Gastrocnemius medialis (tissue), 4 donors: ENCODE results near the gene BMP8A. TPM values are rescaled to one million over a fixed set of nuclear protein-coding genes. Genes with fewer than 3 reads are reported as not detected.
"Not testable (repeated sequence)": the region's sequence is repeated elsewhere in the genome, so short reads cannot be mapped to it uniquely, and the experiment has no call there.

Experiments
- ATAC-seq, 2 donors: fragments of 150-250 bp; one replicate each; pipeline ENCODE4 v1.9.1; 2016
- DNase-seq, 2 donors: peaks; one replicate each; pipeline ENCODE4 v3.0.0-alpha.2; 2019
- H3K27ac ChIP-seq, 4 donors: fragments of 200-600 bp; sonication (generic); 1 replicate in 1 of 4; 2 replicates in 3 of 4; pipeline ENCODE4 v1.5.1; 2016 to 2018; ENCODE audit warnings: mild to moderate bottlenecking in 2 of 4, moderate library complexity in 1 of 4
- H3K27me3 ChIP-seq, 3 donors: fragments of 200-600 bp; sonication (generic) in 2 of 3; 1 replicate in 1 of 3; 2 replicates in 2 of 3; pipeline versions ENCODE4 v1.5.1 to v1.6.0; 2016 to 2019; ENCODE audit warnings: mild to moderate bottlenecking in 1 of 3, moderate library complexity in 1 of 3
- H3K36me3 ChIP-seq, 2 donors: fragments of 200-600 bp; sonication (generic) in 1 of 2; one replicate each; pipeline ENCODE4 v1.5.1; 2017 to 2018
- H3K4me1 ChIP-seq, 2 donors: fragments of 200-600 bp; sonication (generic) in 1 of 2; one replicate each; pipeline ENCODE4 v1.5.1; 2016 to 2017; ENCODE audit warnings: mild to moderate bottlenecking in 2 of 2
- H3K4me3 ChIP-seq, 4 donors: fragments of 200-600 bp; sonication (generic) in 3 of 4; 1 replicate in 1 of 4; 2 replicates in 3 of 4; pipeline ENCODE4 v1.5.1; 2016 to 2019; ENCODE audit warnings: mild to moderate bottlenecking in 2 of 4
- H3K9me3 ChIP-seq, 3 donors: fragments of 200-600 bp; sonication (generic) in 2 of 3; 1 replicate in 1 of 3; 2 replicates in 2 of 3; pipeline ENCODE4 v1.5.1; 2016 to 2019
- POLR2A ChIP-seq, 2 donors: fragments of 450-650 bp; IDR thresholded peaks; one replicate each; pipeline ENCODE4 v1.6.1; 2017; ENCODE audit warnings: antibody characterized with exemption in 2 of 2, mild to moderate bottlenecking in 2 of 2, moderate library complexity in 2 of 2
- in situ Hi-C, 4 donors: fragments of 200-750 bp; cut with MboI; loops; one replicate each; pipeline versions ENCODE4 v1.15.0 to v1.8.0; 2017; ENCODE audit warnings: low sequenced_read_pairs in 4 of 4
- intact Hi-C: fragments of 100-400 bp; cut with DNase I; formaldehyde crosslinking; loops from one replicate; pipeline ENCODE4 v1.15.1; 2023; ENCODE audit warnings: low total_unique reads
- total RNA-seq, 4 donors: library from RNA; depleted of rRNA; stranded (reverse); fragments of >200 nt; gene quantifications; one replicate each; pipeline versions ENCODE4 v1.1.0 to v1.2.3, GENCODE V29; 2016
- TF ChIP-seq, protein P1 (sequence below), 5 experiments: fragments of 450-650 bp in 3 of 5; fragments of 200-600 bp in 2 of 5; sonication (generic) in 2 of 5; IDR thresholded peaks in 4 of 5; conservative IDR thresholded peaks in 1 of 5; 1 replicate in 4 of 5; 2 replicates in 1 of 5; pipeline ENCODE4 v1.5.1; 2016 to 2019; ENCODE audit warnings: antibody characterized with exemption in 5 of 5, mild to moderate bottlenecking in 3 of 5, moderate library complexity in 3 of 5

BMP8A gene
- total RNA-seq, 4 donors from 2014 or later: 0.31 to 1.3 TPM; not detected in 2

DNA sequence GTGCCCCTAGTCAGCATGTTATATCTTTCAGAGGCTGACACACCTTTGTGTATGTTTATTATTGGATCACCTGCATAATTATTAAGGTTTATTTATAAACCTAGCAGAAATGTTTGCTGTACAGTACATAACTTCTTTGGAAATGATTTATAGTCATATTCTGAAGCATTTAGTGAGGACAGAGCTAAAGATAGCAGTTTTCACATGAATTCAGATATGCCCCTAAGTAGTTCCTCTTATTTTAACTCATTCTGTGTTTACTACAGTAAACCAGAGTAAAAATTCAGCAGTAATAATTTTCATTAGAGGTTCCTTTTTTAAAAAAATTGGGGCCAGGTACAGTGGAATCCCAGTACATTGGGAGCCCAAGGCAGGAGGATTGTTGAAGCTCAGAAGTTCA lies 21.4 kb upstream of the BMP8A start:
- H3K36me3 ChIP-seq: peaks cover 4 to 81% of the 10 kb centered on the region in 2 donors
- H3K27ac ChIP-seq: no peak overlapping the region
- in situ Hi-C loops: no loop called here
- no peaks in the 10 kb centered on the region for H3K27me3 ChIP-seq
- H3K9me3 ChIP-seq: no peaks in the 10 kb centered on the region
- ATAC-seq: no peak
- no peak for TF ChIP-seq POLR2A (IDR thresholded peaks at IDR 0.05)
- TF ChIP-seq, protein P1, sequence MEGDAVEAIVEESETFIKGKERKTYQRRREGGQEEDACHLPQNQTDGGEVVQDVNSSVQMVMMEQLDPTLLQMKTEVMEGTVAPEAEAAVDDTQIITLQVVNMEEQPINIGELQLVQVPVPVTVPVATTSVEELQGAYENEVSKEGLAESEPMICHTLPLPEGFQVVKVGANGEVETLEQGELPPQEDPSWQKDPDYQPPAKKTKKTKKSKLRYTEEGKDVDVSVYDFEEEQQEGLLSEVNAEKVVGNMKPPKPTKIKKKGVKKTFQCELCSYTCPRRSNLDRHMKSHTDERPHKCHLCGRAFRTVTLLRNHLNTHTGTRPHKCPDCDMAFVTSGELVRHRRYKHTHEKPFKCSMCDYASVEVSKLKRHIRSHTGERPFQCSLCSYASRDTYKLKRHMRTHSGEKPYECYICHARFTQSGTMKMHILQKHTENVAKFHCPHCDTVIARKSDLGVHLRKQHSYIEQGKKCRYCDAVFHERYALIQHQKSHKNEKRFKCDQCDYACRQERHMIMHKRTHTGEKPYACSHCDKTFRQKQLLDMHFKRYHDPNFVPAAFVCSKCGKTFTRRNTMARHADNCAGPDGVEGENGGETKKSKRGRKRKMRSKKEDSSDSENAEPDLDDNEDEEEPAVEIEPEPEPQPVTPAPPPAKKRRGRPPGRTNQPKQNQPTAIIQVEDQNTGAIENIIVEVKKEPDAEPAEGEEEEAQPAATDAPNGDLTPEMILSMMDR (IDR thresholded peaks at IDR 0.05 in 4 of 5, conservative IDR thresholded peaks at IDR 0.05 in 1 of 5): no peak
- H3K4me3 ChIP-seq: no peak overlapping the region
- no peaks in the 10 kb centered on the region for H3K4me1 ChIP-seq
- no peak for DNase-seq
- intact Hi-C loops: no loop called here

DNA sequence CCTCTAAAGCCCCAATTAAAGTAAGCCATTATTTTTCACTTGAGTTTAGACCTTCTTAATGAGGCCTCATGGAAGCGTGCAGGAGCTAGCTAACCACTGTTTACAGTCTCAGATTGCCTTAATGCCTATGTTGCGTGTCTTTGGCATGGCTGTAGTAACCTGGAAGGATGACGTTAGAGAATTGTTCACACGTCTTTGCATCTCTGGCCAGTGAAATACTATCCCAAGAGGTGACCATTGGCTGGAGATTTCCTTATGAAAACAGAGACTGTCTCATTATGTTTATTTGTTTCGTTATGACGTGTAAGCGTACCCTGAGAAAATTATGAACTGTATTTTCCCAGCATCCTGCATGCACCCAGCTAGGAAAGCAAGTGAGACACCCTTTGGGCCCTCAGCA lies 18.6 kb upstream of the BMP8A start:
- DNase-seq: no peak
- no peak for ATAC-seq
- in situ Hi-C loops: no loop called here
- no peak overlapping the region for H3K4me3 ChIP-seq
- no peak overlapping the region for H3K27ac ChIP-seq
- H3K27me3 ChIP-seq: no peaks in the 10 kb centered on the region
- H3K36me3 ChIP-seq: peaks cover 0 to 57% of the 10 kb centered on the region in 2 donors
- TF ChIP-seq, protein P1 (IDR thresholded peaks at IDR 0.05 in 4 of 5, conservative IDR thresholded peaks at IDR 0.05 in 1 of 5): no peak
- no peak for TF ChIP-seq POLR2A (IDR thresholded peaks at IDR 0.05)
- no peaks in the 10 kb centered on the region for H3K4me1 ChIP-seq
- no peaks in the 10 kb centered on the region for H3K9me3 ChIP-seq
- intact Hi-C loops: no loop called here

DNA sequence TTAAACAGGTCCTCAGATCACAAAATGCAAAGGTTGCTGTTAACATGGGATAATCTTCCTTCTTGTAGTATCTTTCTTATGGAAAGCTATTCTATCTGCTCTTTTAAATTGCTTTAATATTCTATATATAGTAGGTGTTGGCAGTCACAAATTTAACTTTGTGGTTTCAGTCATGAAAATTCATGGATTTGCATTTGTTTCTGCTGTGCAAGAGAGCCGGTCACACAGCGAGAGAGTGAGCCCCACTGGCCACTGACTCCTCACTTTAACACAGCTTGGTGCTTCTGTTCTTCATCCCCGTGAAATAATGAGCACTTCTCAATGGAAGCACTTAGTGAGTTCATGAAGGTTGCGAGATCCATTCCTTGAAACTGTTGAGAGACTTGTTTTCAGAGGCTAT lies 18.1 kb upstream of the BMP8A start:
- peaks cover 0 to 52% of the 10 kb centered on the region in 2 donors for H3K36me3 ChIP-seq
- H3K4me1 ChIP-seq: no peaks in the 10 kb centered on the region
- TF ChIP-seq POLR2A (IDR thresholded peaks at IDR 0.05): no peak
- TF ChIP-seq, protein P1 (IDR thresholded peaks at IDR 0.05 in 4 of 5, conservative IDR thresholded peaks at IDR 0.05 in 1 of 5): no peak
- intact Hi-C loops (no loop called here), in situ Hi-C loops (no loop called here)
- H3K4me3 ChIP-seq: no peak overlapping the region
- no peaks in the 10 kb centered on the region for H3K27me3 ChIP-seq
- ATAC-seq (no peak), DNase-seq (no peak)
- no peak overlapping the region for H3K27ac ChIP-seq
- H3K9me3 ChIP-seq: no peaks in the 10 kb centered on the region

DNA sequence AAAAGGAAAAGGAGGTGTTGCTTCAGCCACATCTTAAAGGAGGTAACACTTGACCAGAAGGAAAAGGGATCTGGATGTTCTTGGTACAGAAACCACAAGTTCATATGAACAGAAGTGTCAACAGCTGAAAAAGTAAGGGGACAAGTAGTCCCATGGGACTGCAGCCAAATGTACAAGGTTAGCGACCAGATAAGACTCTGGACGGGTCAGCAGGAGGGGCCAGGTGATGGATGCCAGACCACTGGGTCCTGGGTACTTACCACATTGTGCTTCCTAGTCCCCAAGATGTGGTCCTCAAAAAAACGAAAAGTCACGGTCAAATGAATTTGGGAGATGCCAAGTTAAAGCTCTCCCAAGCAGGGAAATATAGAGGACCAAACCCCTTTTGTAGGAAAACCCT lies 16.6 kb upstream of the BMP8A start:
- no peak overlapping the region for H3K27ac ChIP-seq
- no peaks in the 10 kb centered on the region for H3K9me3 ChIP-seq
- in situ Hi-C loops: no loop called here
- DNase-seq (no peak), ATAC-seq (peak in 1 of 2 donors; percentile 31)
- TF ChIP-seq POLR2A (IDR thresholded peaks at IDR 0.05): no peak
- TF ChIP-seq, protein P1 (IDR thresholded peaks at IDR 0.05 in 4 of 5, conservative IDR thresholded peaks at IDR 0.05 in 1 of 5): no peak
- intact Hi-C loops: no loop called here
- no peak overlapping the region for H3K4me3 ChIP-seq
- no peaks in the 10 kb centered on the region for H3K4me1 ChIP-seq
- no peaks in the 10 kb centered on the region for H3K27me3 ChIP-seq
- H3K36me3 ChIP-seq: peaks cover 0 to 44% of the 10 kb centered on the region in 2 donors

DNA sequence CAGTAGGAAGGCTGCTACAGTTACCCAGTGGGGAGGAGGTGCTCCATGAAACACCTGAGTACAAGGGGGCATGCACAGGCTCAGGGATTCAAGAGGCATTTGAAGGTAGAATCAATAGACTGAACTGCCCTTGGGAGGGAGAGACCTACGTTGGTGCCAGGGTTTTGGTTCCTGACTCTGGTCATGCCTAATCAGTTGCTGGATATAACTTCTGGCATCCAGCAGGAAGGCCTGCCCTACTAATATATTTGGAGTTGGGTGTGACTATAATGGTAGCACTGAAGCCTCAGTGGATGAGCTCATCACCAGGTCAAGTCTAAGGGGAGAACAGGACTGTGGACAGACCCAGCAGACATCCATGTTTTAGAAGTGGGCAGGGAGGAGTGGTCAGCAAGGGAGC lies 15.9 kb upstream of the BMP8A start:
- intact Hi-C loops, H3K9me3 ChIP-seq, ATAC-seq, H3K4me1 ChIP-seq, H3K27ac ChIP-seq, in situ Hi-C loops, DNase-seq, H3K27me3 ChIP-seq, H3K4me3 ChIP-seq: not testable (repeated sequence)
- peaks cover 0 to 44% of the 10 kb centered on the region in 2 donors for H3K36me3 ChIP-seq
